Spleen (tissue), 7 donors: Measurements from ENCODE around the gene ZFP62.

Experiments used
- CTCF ChIP-seq, 11 experiments: fragments of 200-600 bp in 7 of 11; fragments of 450-650 bp in 4 of 11; sonication (generic) in 4 of 11; IDR thresholded peaks in 8 of 11; conservative IDR thresholded peaks in 3 of 11; 1 replicate in 7 of 11; 2 replicates in 4 of 11; pipeline versions ENCODE4 v1.4.0 to v1.8.0; 2016 to 2021; ENCODE audit warnings: antibody characterized with exemption in 11 of 11, inconsistent platforms in 4 of 11, mild to moderate bottlenecking in 1 of 11
- POLR2A ChIP-seq, 3 donors: fragments of 450-650 bp; IDR thresholded peaks; one replicate each; pipeline ENCODE4 v1.5.1; 2017; ENCODE audit warnings: antibody characterized with exemption in 3 of 3, mild to moderate bottlenecking in 1 of 3
- POLR2AphosphoS5 ChIP-seq, 3 donors: sonication (generic); formaldehyde crosslinking; IDR thresholded peaks; one replicate each; pipeline ENCODE4 v1.5.1; 2017; ENCODE audit warnings: antibody characterized with exemption in 3 of 3
- donor health status: DM: no; HTN: no; CAD: no; lungs with moderate emphysema.
- donor health status: DM: no; HTN: no; CAD: no.
- donor health status: DM: no; HTN: no; CAD: no.

GRCh38 chr5:180872419-180872818 lies 11.3 kb upstream of the ZFP62 start:
- TF ChIP-seq CTCF (IDR thresholded peaks at IDR 0.05 in 8 of 11, conservative IDR thresholded peaks at IDR 0.05 in 3 of 11) (no peak), POLR2A (IDR thresholded peaks at IDR 0.05) (no peak), POLR2AphosphoS5 (IDR thresholded peaks at IDR 0.05) (no peak)
